ENCODE data around the gene KLK15.

The KLK15 gene

GRCh38 chr19:50842130-50842529 is 8.8 kb upstream of the KLK15 start:
- DNase-seq = no peak

- no peak for DNase-seq
Observed at GRCh38 chr19:50839712-50840655, 6.6 kb upstream of the KLK15 start.

DNA sequence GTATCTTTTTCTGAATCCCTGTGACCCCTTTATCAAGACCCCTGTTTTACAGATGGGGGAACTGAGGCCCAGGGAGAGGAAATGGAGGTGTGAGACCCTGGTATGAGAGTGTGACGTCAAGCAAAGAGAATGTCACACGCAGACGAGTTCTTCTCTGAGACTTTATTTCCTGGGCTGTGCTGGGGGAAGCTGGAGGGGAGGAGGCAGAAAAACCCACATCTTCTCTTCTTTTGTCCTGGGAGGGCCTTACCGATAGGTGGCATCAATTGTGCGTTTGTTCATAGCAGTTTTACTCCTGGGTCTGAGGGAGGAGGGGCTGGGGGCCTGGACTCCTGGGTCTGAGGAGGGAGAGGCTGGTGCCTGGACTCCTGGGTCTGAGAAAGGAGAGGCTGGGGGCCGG is 4.9 kb upstream of the KLK15 start:
- no peak for DNase-seq

DNA sequence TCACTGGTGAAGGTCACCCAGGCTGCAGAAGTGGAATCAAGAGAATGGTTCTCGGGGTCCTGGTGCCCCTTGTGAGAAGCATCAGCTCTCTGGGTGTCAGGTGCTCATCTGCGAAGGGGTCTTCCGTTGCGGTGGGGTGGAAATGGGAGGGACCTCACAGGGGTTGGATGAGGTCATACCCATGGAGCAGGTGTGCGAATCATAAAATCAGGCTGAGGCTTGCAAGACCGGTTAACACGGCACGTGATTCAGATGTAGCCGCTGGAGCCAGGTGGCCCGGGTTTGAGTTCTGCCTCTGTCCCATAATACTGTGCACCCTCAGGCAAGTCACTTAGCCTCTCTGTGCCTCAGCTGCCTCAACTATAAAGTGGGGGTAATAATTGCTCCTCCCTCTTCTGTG is 3.9 kb upstream of the KLK15 start:
- DNase-seq = no peak

DNA sequence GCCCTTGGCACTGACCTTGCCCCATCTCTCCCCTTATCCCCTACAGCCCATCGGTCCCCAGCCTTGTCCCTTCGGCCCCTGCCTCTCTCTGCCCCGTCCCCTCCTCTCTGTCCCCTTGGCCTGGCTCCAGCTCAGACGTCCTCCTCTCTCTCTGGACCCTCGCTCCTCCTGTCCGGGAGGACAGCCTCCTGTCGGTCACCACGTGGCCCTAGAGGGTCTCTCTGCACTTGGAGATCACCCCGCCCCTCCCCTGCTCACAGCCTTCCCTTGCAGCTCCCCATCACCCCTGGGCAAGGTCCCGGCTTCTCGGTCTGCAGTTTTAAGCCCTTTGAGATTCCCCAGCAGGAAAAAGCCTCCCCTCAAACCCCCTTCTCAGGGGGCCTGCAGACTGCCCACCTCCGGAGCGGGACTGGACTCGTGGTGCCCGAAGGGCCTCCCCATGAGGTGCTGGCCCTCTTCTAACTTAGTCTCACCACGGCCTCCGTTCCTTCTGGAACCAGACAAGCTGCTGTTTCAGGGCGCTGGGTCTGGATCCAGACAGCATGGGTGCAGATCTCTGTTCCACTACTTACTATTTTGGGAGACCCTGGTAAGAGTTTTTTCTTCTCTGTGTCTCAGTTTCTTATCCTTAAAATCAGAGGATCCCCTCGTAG is 3.3 kb upstream of the KLK15 start:
- DNase-seq = no peak

DNA sequence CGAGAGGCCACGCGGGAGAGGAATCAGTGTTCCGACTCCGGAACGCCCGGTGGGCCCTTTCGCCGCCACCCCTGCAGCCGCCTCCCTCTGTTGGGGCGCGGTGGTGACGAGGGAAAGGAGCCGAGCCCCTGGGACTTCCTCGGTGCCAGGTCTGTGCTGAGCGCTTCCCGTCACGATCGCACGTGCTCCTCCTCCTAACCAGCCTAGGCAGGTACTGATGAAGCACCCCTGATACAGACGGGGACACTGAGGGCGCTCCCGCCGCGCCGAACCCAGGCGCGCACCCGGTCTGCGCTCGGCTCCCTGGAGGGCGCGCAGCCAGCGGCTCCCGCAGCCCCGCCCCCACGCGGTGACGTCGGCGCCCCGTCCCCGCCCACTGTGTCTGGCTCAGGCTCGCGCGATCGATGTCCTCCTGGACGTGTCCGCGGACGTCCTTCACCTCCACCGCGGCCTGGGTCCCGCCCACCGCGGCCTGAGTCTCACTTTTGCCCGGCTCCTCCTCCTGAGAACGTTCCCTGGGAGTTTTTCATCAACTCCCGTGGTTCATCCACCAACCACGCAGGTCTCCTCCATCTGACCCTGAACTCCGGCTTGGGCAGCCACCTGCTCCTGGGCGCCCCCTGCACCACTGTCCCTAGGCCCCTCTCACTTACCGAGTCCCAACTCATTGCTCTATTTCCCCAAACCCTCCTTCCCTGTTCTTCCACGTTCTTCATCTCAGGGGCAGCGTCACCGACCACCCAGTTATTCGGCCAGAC is 2.6 kb upstream of the KLK15 start:
- DNase-seq = peak; percentile 78

DNA sequence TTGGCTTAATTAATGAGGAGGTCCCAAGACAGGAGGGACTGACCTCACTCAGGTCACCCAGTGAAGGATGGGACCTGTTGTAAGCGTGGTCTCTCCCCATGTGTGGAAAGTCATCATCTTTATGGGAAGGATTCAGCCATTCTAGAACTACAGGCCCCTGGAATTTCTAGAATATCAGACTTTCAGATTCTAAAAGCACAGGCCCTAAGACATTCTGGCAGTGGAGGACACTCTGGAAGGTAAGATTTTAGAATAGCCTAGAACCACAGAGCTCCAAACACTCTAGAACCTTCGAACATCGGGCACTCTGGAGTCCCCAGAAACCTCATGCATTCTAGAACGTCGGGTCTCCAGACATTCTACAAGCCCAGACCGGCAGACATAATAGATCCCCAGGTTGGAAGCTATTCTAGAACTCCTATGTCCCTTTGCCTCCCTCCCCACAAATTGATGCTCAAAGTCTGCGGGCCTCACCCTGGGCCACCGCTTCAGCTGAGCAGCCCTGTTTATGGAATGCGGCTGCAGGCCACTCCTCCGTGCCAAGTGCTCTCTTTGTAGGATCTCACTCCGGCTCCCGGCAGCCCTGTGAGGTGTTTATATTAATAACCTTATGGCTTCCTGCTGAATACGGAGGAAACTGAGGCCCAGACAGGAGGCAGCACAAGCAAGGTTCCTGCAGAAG is 1.9 kb upstream of the KLK15 start:
- no peak for DNase-seq

DNA sequence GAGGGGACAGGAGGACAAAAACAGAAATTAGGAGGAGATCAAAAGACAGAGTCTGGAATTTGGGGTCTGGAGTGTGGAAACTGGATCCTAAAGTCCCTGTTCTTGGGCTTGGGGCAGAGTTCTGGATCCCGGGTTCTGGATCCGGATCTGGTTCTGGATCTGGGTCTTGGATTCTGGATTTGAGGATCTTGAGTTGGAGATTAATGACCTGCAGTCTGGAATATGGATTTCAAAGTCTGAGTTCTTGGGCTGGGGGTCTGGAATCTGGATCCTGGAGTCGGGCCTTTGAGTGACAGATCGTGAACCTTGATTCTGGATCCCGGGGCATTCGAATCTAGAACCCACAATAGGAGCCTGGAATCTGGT is 411 bp upstream of the KLK15 start:
- DNase-seq = no peak

- no peak for DNase-seq
Observed at GRCh38 chr19:50832666-50833065, 708 bp downstream of the KLK15 start.

DNA sequence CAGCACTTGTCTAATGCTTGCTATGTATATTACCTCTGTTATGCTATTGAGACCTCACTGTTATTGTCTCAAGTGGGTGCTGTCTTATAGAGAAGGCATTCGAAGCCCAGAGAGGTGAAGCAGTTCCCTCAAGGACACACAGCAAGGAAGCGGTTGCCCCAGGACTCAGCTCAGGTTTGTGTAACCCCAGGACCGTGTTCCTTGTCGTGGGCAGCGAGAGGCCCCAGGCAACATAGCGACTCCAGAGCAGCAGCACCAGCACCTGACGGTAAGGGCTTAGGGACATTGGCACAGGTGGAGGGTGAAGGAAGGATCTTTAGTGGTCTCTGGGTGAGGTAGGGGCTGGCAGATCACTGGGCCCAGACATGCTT is 2.4 kb downstream of the KLK15 start:
- DNase-seq = no peak

GRCh38 chr19:50830266-50831025 is 2.9 kb downstream of the KLK15 start:
- no peak for DNase-seq

DNA sequence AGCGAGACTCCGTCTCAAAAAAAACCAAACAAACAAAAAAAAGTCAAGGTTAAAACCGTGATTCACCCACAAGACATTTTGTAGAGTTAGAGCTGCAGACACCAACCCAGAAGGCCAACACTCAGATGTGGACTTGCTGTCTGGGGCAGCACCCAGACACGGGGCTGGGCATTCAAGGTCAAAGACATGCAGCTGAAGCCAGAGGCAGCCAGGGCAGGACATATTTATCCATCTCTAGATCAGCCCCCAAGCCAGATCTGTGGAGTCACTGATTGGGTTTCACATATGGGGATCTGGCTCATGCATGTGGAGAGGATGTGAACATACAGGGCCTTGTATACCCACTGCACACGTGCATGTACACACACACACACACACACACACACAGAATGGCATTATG is 3.6 kb downstream of the KLK15 start:
- no peak for DNase-seq

GRCh38 chr19:50827476-50827875 is 5.9 kb downstream of the KLK15 start:
- DNase-seq = no peak

GRCh38 chr19:50826492-50827240 is 6.7 kb downstream of the KLK15 start:
- DNase-seq = no peak

DNA sequence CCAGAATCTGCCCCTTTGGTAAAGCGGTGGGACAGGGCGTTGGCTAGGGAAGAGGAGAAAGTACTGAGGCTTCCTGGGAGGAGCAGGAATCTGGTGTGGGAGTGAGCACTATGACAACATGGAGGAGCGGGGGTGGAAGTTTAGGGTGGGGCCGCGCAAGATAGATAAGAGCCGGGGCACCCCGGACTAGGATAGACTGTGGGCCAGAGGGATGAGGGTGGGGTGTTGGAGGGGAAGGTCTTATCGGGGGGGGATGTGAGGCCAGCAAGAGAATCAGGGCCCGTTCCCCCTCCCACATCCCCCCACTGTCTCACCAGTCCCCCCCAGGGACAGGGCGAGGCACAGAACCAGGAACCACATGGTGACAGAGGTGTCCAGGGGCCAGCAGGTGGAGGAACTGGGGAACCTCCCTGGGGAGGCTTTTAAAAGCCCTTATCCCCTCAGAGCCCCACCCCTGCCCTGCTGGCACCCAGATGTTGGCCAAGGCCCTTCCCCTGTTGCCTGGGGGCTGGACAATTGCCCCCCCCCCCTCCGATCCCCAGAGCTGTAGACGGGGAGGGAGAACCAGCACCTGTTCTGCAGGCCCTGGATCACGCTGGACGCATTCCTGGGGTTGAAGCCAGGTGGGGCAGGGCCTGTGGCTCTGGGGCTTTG is 9.9 kb downstream of the KLK15 start, which contains the start of gene KLK1:
Gene KLK1 (minus strand): TSS at position 399 of the 654 bp plus-strand sequence. CDS start 39 bp downstream, at position 360.
- no peak for DNase-seq

DNA sequence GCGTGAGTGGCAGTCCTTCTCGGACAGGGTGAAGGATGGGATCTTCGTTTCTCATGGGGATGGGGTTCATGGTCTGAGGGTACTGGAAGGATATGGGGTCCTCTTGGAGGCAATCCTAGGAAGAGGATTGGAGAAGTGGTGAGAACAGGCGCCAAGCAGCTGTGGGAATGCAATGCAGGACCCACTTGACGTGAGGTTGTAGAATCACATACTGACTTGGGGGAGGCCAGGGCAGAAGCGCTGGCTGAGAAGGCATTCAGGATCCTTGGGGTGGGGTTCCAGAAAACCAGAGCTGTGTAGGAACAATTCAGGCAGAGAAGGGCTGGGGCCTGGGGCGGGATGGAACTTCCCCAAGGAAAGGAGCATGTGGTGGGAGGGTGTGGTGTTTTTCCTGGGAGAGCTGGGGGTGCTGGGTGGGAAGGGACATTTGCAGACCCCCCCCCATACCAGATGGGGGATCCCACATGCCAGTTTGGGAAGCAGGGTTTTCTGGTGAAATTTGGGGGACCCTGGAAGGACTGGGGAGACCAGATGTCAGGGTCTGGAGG is 10.6 kb downstream of the KLK15 start:
- DNase-seq = no peak

DNA sequence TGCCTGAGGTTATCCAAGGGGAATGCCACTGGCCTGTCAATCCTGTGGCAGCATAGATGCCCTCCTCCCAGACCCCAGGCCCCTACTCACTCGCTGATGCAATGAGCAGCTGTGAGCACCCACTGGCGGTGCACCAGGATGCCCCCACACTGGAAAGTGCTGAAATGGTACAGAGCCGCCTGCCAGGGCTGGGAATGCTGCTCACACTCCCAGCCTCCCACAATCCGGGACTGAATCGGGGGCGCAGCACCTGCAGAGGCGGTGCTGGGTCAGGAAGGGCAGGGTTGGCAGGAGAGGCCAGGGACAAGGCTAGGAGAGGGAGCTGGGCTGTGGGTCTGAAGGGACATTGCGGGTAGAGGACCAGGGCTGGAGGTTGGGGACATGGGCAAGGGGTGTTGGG is 11.8 kb downstream of the KLK15 start:
- no peak for DNase-seq

DNA sequence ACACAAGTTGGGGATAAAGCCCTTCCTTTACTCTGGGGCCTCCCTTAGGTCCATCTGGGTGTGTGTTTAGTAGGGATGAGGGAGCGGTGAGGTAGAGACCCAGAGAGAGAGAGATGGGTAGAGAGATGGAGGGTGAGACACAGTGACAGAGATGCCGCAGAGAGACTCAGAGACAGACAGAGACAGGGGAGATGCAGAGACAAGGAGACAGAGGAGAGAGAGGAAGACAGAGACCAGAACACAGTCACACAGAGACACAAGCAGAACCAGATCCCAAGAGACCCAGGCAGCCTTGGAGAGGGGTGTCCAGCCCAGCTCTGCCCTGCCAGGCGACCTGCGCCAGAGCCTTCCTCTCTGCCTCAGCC is 12.1 kb downstream of the KLK15 start:
- DNase-seq = no peak

- no peak for DNase-seq
Observed at GRCh38 chr19:50820549-50821247, 12.7 kb downstream of the KLK15 start.

GRCh38 chr19:50820086-50820485 is 13.3 kb downstream of the KLK15 start:
- DNase-seq = no peak

Data from activated CD4-positive, CD25-positive, alpha-beta regulatory T cell treated with anti-CD3 and anti-CD28 coated beads, Interleukin-2, amount 50 U/mL, for 72 hours (primary cell).